GM19025 (cell line): Measurements from ENCODE around the gene VAV2.

Experiments
- ATAC-seq: cut with Tn5 transposase; IDR thresholded peaks from one replicate; pipeline ENCODE4 v1.9.1; 2021; ENCODE audit warnings: mild to moderate bottlenecking, low read depth, moderate library complexity; ENCODE audit not compliant: unreplicated experiment

VAV2 gene

DNA sequence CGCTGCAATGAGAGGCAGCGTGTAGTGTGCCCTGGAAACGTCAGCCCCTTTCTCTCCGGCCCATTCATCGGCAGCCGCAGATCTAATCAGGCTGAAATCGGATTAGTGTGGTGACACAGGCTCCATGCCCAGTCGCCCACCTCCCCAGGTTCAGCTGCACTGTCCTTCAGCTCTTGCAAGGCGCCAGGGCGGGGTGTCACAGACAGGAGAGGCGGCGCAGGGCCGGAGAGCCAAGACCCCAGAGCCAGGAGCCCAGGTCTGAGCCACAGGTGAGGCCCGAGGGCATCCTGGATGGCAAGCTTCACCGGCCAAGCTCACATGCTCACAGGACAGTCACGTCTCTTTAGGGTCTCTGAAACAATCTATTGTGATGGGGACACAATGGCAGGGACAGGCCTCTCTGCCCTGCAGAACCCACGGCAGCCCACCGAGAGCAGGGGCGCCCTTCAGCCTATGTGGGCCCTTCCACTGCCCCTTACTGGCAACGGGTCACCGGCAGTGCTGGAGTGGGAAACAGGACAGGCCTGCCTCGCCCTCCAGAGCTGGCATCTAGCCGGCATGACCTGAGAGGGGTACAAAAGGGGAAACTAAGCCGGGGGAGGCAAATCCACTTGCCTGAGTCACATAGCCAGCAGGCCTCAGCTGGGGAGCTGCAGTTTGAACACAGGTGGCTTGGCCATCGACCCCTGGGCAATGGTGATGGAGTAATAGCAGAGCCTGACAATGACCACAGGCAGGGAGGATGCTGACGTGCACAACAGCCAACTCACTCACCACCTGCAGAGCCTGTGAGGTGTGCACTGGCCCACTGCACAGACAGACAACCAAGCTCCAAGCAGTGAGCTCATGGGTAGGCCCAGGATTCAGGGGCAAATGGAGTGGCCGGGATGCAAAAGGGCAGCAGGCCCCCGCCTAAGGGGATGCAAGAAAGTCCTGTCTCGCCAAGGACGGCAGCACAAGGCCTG is 48.1 kb downstream of the VAV2 start:
- ATAC-seq = no peak

DNA sequence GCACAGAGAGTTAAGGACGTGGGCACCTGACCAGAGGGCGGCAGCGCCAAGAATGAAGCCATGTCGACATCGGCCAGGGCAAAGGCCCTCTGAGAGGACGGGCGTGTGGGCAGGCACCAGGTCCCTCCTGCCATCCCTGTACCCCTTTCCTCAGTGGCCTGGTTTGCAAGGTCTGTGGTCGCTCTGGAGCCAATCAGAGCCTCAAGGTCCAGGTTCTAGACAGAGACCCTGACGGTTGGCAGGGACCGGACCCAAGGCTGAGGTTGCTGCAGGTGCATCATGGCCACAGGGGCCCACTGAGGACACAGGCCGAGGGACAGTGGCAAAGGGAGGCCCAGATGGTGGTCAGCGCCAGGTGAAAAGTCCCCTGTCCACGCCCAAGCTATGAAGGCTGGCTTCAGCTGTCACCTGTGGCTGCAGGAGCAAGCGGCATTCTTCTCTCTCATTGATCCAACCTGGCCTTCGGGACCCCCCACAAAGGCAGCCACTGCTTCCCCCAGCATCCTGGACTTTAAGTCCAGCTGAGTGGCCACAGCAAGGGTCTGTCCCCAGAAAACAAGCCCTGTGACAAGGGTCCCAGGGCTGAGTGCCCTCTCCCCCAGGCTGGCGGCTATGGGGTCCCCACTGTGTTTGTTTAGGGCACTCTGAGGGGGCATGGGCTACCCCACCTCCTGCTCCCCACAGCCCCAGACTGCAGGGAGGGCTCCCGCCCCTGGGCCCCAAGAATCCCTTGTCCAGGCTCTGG is 48.9 kb downstream of the VAV2 start:
- no peak for ATAC-seq

- ATAC-seq = no peak
Observed at GRCh38 chr9:133942206-133942975, 49.7 kb downstream of the VAV2 start.

DNA sequence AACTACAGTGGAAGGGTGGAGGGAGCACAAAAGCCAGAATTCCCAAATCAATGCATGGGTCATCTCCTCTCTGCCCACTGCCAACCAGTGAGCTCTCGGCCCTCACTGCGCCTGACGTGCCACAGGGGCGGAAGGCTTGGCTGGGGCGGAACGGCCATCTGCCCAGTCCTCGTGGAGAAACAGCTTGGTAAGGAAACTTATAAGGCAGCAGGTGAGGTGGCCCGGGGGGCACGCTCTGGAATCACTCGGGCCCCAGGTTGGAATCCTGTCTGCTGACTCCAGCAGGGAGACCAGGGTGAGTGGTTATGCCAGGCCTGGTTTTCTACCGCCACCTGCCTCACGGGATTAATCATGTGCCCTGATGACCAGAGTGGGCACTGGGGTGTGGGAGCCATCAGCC is 52.3 kb downstream of the VAV2 start:
- no peak for ATAC-seq

DNA sequence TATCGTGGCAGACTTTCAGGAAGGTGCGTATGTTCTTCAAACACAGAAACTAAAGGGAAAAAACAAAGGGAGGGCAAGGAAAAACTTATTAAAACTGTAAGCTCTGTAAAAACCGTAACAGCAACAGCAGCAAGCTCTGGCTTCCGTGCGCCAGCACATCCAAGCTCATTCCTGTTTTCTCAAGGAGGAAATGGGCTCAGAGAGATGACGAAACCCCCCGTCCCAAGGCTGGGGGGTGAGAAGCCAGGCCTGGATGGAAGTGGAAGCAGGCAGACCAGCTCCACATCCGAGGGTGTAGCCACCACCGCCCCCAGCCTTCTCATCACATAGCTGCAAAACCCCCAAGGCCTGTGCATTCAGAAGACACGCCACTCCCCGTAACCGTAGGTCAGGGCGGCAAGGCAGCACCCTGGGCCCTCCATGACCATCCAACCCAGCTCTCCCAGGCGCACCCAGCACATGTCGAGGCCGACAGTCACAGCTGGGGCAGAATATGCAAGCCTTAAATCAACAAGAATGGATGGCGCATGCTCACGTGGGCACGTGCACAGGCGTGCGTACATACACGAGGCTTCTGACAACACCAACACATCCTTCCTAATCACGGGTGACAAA is 52.8 kb downstream of the VAV2 start:
- no peak for ATAC-seq

- ATAC-seq = no peak
Observed at GRCh38 chr9:133938753-133939152, 53.4 kb downstream of the VAV2 start.

DNA sequence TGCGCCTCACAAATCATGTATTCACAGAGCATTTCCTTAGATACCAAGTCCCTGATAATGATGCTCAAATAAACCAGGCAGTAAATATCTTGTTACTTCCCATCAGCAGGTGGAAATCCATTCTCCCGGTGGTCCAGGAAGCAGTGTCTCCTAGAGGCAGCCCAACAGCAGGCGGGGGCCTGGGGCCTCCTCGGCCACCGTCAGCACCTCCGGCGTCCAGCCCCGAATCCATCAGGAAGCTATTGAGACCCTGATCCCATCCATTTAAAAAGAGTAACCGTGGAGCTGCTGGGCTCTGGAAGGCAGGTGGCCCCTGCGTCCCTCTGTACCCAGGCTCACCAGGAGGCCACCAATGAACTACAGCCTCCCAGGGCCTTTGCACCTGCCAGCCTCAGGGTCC is 54.0 kb downstream of the VAV2 start:
- no peak for ATAC-seq

DNA sequence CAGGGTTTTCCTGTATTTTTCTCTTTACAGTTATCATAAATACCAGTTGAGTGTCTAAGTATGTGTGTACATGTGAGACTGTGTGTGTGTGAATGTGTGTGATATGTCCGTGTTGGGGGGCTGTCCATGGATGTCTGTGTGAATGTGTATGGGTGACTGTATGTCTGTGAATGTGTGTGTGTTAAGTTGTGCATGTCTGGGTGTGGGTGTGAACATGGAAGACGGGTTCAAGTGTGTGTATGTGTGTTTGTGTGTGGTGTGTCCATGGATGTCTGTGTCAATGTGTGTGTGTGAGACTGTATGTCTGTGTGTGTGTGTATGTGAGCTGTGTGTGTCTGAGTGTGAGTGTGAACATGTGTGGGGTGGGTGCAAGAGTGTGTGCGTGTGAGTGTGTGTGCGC is 55.0 kb downstream of the VAV2 start:
- ATAC-seq = no peak

GRCh38 chr9:133935328-133936005 is 56.7 kb downstream of the VAV2 start:
- no peak for ATAC-seq

DNA sequence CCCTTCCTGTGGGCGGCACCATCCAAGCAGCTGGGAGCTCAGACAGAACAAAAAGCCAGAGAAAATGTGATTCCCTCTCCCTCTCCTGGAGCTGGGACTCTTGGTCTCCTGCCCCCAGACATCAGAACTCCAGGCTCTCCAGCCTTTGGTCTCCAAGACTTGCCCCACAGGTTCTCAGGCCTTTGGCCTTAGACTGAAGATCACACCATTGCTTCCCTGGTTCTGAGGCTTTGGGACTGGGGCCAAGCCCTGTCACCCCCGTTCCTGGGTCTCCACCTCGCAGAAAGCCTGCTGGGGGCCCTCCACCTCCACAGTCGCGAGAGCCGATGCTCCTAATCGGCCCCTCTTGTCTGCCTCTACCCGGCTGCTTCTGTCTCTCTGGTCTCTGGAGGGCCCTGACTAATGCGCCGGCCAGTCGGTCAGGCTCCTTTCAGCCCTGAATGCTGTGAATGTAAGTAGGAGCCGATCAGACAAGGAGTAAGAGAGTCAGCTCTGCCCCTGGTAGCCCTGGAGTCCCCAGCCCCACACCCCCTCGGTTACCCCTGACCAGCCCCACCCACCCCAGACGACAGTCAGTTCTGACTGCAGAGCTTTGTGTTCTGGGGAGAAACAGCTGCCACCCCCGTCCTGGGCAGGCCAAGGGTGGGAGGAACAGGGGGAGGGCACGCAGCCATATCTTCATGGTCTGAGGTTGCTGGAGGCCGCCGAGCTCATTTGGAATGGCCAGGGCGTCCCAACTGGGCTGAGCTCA is 57.5 kb downstream of the VAV2 start:
- no peak for ATAC-seq

- ATAC-seq = no peak
Observed at GRCh38 chr9:133933426-133934026, 58.6 kb downstream of the VAV2 start.

DNA sequence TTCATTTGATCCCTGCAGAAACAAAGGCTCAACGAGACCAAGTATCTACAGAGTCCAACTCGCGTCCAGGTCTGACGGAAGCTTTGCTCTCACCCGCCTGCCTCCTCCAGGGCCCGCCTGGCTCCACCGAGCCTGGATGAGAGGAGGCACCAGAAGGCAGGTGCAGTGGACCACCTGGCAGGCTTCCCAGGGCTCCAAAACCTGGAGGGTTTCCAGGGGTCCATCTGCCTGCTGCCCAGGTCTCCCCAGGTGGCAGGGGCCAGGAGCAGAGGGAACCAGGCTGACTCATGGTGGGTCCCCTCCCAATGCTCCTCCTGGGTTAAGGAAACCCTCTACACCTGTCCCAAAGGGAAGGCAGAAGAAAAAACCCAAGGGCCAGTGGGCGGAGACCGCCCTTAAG is 59.5 kb downstream of the VAV2 start:
- ATAC-seq = no peak

DNA sequence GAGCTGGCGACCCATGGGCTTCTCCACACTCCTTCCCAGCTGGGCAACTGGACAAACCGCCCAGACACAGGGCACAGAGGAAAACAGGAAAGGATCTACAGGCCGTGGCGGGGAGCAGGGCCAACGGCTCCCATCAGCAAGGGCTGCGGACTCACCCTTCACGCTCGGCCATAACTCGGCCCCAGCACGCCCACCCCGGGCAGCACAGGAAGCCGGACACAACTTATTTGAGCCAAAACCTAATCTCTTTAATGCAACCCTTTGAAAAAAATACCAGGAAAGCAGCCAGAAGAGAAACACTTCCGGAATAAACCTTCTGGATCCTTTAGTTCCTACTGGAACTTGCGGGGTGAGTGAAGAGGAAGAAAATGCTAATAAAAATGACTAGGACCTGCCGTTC is 59.9 kb downstream of the VAV2 start:
- no peak for ATAC-seq

DNA sequence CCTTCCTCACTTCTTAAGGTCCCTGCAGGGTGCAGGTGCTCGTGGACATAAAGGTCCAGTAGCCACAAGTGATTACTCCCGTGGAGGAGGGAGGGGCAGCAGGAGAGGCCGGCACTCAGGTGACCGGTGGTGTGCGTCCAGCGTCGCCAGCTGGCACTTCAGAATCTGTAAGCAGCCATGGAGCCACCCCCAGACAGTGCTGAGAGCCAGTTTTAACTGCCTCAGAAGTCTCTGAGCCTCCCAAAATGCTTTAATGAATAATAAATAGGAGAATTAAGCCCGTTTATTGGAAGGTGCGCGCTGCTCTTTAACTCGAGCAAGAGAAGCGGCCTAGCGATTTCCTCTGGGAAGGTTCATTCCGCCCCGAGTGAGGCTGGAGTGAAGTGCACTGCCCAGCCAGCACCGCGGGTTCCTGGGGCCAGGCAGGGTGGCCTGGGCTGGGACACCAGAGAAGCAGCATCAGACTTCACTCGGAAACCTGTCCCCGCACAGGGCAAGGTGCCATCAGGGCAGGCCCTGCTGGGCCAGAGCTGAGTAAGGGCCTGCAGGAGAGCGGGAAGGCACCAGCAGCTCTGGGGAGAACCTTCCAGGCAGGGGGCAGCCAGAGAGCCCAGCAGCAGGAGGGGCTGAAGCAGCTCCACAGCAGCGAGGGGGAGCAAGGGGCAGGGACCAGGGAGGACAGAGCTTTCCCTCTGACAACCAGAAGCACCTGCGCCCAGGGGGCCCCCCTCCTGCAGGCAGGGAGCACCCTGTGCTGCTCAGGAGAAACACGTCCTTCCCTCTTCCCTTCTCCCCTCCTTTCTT is 61.2 kb downstream of the VAV2 start:
- ATAC-seq = no peak

DNA sequence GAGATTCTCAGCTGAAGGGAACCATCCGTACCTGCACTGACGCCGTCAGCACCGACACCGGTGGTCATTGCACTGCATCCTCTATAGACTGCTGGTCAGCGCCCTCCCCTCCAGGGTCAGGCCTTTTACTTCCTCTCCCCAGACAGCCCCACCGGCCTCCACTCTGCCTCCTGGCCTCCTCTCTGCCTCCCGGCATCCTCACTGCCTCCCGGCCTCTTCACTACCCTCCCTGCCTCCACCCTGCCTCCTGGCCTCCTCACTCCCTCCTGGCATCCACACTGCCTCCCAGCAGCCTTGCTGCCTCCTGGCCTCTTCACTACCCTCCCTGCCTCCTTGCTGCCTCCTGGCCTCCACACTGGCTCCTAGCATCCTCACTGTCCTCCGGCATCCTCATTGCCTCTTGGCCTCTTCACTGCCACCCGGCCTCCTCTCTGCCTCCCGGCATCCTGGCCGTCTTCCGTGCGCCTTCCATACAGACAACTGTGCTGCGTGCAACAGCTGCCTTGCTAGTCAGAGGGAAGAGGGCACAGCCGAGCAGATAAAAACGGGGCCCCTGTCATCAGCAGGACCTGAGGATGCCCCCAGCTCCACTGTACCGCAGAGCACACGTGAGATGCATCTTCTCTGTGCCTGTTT is 62.0 kb downstream of the VAV2 start:
- ATAC-seq = no peak

DNA sequence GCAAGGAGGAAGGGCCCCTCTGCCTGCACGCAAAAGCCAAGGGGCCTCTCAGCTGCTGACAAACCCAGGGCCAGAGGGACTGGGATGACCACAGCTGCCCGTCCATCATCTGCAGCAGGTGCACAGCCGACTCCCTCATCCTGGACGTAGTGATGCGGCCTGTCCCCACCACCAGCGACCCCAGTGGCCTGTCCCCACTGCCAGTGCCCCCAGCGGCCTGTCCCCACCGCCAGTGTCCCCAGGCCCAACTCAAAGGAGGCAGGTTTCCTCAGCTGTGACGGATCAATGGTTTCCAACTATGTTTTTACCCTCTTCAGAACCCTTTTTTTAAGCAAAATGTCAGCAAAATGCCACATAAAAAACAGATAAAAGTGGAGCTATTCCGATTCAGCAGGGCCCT is 62.5 kb downstream of the VAV2 start:
- no peak for ATAC-seq

DNA sequence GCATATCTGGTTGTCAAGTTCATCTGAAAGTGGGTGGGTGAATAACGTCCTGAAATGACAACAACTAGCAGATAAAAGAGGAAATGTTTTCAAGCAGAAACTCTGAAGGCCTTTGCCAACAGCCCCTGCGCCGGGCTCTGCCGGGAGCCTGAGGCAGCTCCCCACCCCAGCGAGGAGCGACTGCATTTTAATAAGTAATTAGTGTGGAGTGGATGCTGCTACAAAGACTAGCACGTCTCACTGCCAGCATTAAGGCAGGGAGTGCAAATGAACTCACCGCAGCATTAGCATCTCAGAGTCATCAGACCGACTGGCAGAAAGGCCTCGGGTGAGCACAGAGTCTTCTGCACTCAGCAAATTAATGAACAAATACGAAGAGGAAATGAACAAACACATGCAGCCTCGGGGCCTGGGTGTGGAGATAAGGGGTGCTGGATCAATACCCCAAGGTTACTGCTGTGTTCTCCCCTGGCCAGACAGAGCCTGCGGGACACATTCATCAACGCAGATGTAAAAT is 63.8 kb downstream of the VAV2 start:
- ATAC-seq = no peak
